HEK293 (cell line): ENCODE measurements around the gene RAB22A.

ENCODE experiments used
- CTCF ChIP-seq: fragments of 450-650 bp; formaldehyde crosslinking; IDR thresholded peaks from 2 replicates; pipeline ENCODE4 v1.5.1; 2016; ENCODE audit warnings: missing biosample characterization, missing genetic modification characterization
- GLI4 ChIP-seq: fragments of 450-650 bp; formaldehyde crosslinking; IDR thresholded peaks from 2 replicates; pipeline ENCODE4 v1.5.1; 2016; ENCODE audit warnings: missing biosample characterization, missing genetic modification characterization
- ZBTB11 ChIP-seq: fragments of 450-650 bp; formaldehyde crosslinking; conservative IDR thresholded peaks from 2 replicates; pipeline ENCODE4 v1.5.1; 2016; ENCODE audit warnings: low read depth, missing biosample characterization, missing genetic modification characterization
- ZBTB49 ChIP-seq: fragments of 450-650 bp; formaldehyde crosslinking; IDR thresholded peaks from 2 replicates; pipeline ENCODE4 v1.5.1; 2016; ENCODE audit warnings: missing biosample characterization, missing genetic modification characterization, low read depth
- ZNF140 ChIP-seq: fragments of 450-650 bp; formaldehyde crosslinking; IDR thresholded peaks from 2 replicates; pipeline ENCODE4 v1.5.1; 2016; ENCODE audit warnings: missing biosample characterization, missing genetic modification characterization
- ZNF292 ChIP-seq: fragments of 450-650 bp; formaldehyde crosslinking; IDR thresholded peaks from 2 replicates; pipeline ENCODE4 v1.5.1; 2016; ENCODE audit warnings: low read depth, missing biosample characterization, missing genetic modification characterization, borderline replicate concordance
- ZNF426 ChIP-seq: fragments of 450-650 bp; formaldehyde crosslinking; IDR thresholded peaks from 2 replicates; pipeline ENCODE4 v1.5.1; 2017; ENCODE audit warnings: missing biosample characterization, missing genetic modification characterization, mild to moderate bottlenecking, inconsistent platforms, moderate library complexity
- ZNF521 ChIP-seq: fragments of 450-650 bp; formaldehyde crosslinking; IDR thresholded peaks from 2 replicates; pipeline ENCODE4 v1.5.1; 2017; ENCODE audit warnings: missing biosample characterization, mild to moderate bottlenecking, missing genetic modification characterization
- ZNF639 ChIP-seq: fragments of 450-650 bp; formaldehyde crosslinking; IDR thresholded peaks from 2 replicates; pipeline ENCODE4 v1.5.1; 2016; ENCODE audit warnings: missing biosample characterization, missing genetic modification characterization
- ZNF704 ChIP-seq: fragments of 450-650 bp; formaldehyde crosslinking; IDR thresholded peaks from 2 replicates; pipeline ENCODE4 v1.5.1; 2016; ENCODE audit warnings: missing biosample characterization, missing genetic modification characterization
- ZSCAN16 ChIP-seq: fragments of 450-650 bp; formaldehyde crosslinking; IDR thresholded peaks from 2 replicates; pipeline ENCODE4 v1.5.1; 2016; ENCODE audit warnings: missing biosample characterization, missing genetic modification characterization
- ZSCAN4 ChIP-seq: fragments of 450-650 bp; formaldehyde crosslinking; IDR thresholded peaks from 2 replicates; pipeline ENCODE4 v1.5.1; 2017; ENCODE audit warnings: missing biosample characterization, missing genetic modification characterization

- TF ChIP-seq CTCF (tag by site-specific recombination), result no peak
- no peak for TF ChIP-seq ZNF426 (tag by site-specific recombination)
- no peak for TF ChIP-seq ZNF704 (tag by site-specific recombination)
- TF ChIP-seq GLI4 (tag by site-specific recombination), result no peak
- TF ChIP-seq ZNF292, result no peak
- no peak for TF ChIP-seq ZBTB49 (tag by site-specific recombination)
- TF ChIP-seq ZBTB11 (tag by site-specific recombination), result no peak
- TF ChIP-seq ZSCAN16 (tag by site-specific recombination), result no peak
- TF ChIP-seq ZNF521, result no peak
- TF ChIP-seq ZNF140 (tag by site-specific recombination), result no peak
- TF ChIP-seq ZSCAN4 (tag by site-specific recombination), result no peak
- TF ChIP-seq ZNF639 (tag by site-specific recombination), result no peak
These were observed 3.3 kb downstream of the RAB22A start for GRCh38 chr20:58312836-58313235.
